GM12878 (cell line): ENCODE measurements around the gene CAMTA1. TPM values are rescaled to one million over a fixed set of nuclear protein-coding genes. Genes with fewer than 3 reads are reported as not detected.

Experiments
- ATAC-seq: fragments of 200-7000 bp; cut with Tn5 transposase; 3 replicates; pipeline ENCODE4 v1.9.1; 2020; ENCODE audit warnings: mild to moderate bottlenecking, moderate library complexity
- BruUV-seq: library from RNA; stranded (reverse); fragments of 400-500 nt; replicated peaks from 2 replicates; lab custom pipeline; 2021; lab: Mats Ljungman, UMichigan
- CTCF ChIA-PET: fragments of 300-600 bp; sonication (Branson Sonifier 250); formaldehyde crosslinking; extraction: SDS; loops from one replicate; lab custom pipeline; 2021; ENCODE audit warnings: inconsistent platforms; lab: Yijun Ruan, JAX
- POLR2A ChIA-PET: fragments of 350-600 bp; formaldehyde crosslinking; extraction: SDS; loops from one replicate; lab custom pipeline; 2021; ENCODE audit warnings: inconsistent platforms; lab: Charles Lee
- RAD21 ChIA-PET: fragments of 300-600 bp; sonication (Branson Sonifier 250); formaldehyde crosslinking; loops from one replicate; lab custom pipeline; 2023; ENCODE audit warnings: antibody characterized with exemption; ENCODE audit not compliant: unreplicated experiment; lab: Charles Lee
- SMC1A ChIA-PET: fragments of 300-600 bp; sonication (Branson Sonifier 250); formaldehyde crosslinking; loops from one replicate; lab custom pipeline; 2023; ENCODE audit not compliant: unreplicated experiment, uncharacterized antibody; lab: Charles Lee
- DNase-seq: peaks from one replicate; pipeline ENCODE4 v3.0.0-alpha.2; 2011; ENCODE audit warnings: low read depth, low spot score
- FAIRE-seq: peaks from 3 replicates; lab custom pipeline; 2011; peaks lifted over from hg19 to GRCh38; lab: Jason Lieb, UNC
- H2AFZ ChIP-seq: 2 replicates; pipeline ENCODE4 v1.6.0; 2011; ENCODE audit warnings: low read depth, low read length, control low read depth; ENCODE audit not compliant: control insufficient read depth
- H3K27ac ChIP-seq: 2 replicates; pipeline ENCODE4 v1.5.1; 2011; ENCODE audit warnings: control low read depth; ENCODE audit not compliant: control insufficient read depth, insufficient read depth
- H3K27me3 ChIP-seq, 2 experiments: replicated peaks in 1 of 2; 2 replicates each; pipeline versions ENCODE4 v1.6.0 to v1.6.1; 2011; ENCODE audit warnings: low read length in 1 of 2; ENCODE audit not compliant: control insufficient read depth in 2 of 2, insufficient read depth in 2 of 2
- H3K36me3 ChIP-seq, 2 experiments: 2 replicates each; pipeline ENCODE4 v1.5.1; 2011; ENCODE audit warnings: low read length in 1 of 2; ENCODE audit not compliant: control insufficient read depth in 2 of 2, insufficient read depth in 2 of 2
- H3K4me1 ChIP-seq: 2 replicates; pipeline ENCODE4 v1.6.1; 2011; ENCODE audit warnings: mild to moderate bottlenecking, low read length, moderate library complexity, mixed read lengths; ENCODE audit not compliant: control insufficient read depth, insufficient read depth
- H3K4me2 ChIP-seq: 2 replicates; pipeline ENCODE4 v1.6.0; 2011; ENCODE audit warnings: control low read depth; ENCODE audit not compliant: control insufficient read depth, insufficient read depth
- H3K4me3 ChIP-seq: fragments of 200-600 bp; sonication (generic); 2 replicates; pipeline ENCODE4 v1.5.1; 2016
- H3K79me2 ChIP-seq: 2 replicates; pipeline ENCODE4 v1.6.0; 2011; ENCODE audit warnings: low read length; ENCODE audit not compliant: control insufficient read depth, insufficient read depth
- H3K9ac ChIP-seq: 2 replicates; pipeline ENCODE4 v1.8.0; 2011; ENCODE audit warnings: low read length, control low read depth, mixed read lengths; ENCODE audit not compliant: control insufficient read depth, insufficient read depth
- H3K9me3 ChIP-seq: replicated peaks from 3 replicates; pipeline ENCODE4 v1.5.1; 2011; ENCODE audit warnings: mild to moderate bottlenecking, low read length; ENCODE audit not compliant: control insufficient read depth, insufficient read depth
- H4K20me1 ChIP-seq: 2 replicates; pipeline ENCODE4 v1.6.0; 2011; ENCODE audit not compliant: control insufficient read depth, insufficient read depth
- BCLAF1 ChIP-seq: fragments of 450-650 bp; IDR thresholded peaks from 2 replicates; pipeline ENCODE4 v1.6.1; 2017; ENCODE audit warnings: antibody characterized with exemption, mild to moderate bottlenecking, moderate library complexity
- EED ChIP-seq: sonication (generic); IDR thresholded peaks from 2 replicates; pipeline ENCODE4 v1.6.1; 2016; ENCODE audit warnings: antibody characterized with exemption, low read depth
- HDAC6 ChIP-seq: fragments of 200-600 bp; sonication (generic); IDR thresholded peaks from one replicate; pipeline ENCODE4 v1.8.0; 2017; ENCODE audit warnings: antibody characterized with exemption; ENCODE audit not compliant: unreplicated experiment
- JUND ChIP-seq: IDR thresholded peaks from 2 replicates; pipeline ENCODE4 v1.6.1; 2012; ENCODE audit warnings: low read depth, mild to moderate bottlenecking, low read length, improper control_type of control experiment, moderate library complexity
- PKNOX1 ChIP-seq: fragments of 450-650 bp; IDR thresholded peaks from 2 replicates; pipeline ENCODE4 v1.6.1; 2016; ENCODE audit warnings: mild to moderate bottlenecking
- POLR2AphosphoS5 ChIP-seq: IDR thresholded peaks from 2 replicates; pipeline ENCODE4 v1.6.1; 2011; ENCODE audit warnings: mild to moderate bottlenecking, low read length, inconsistent platforms
- SMAD1 ChIP-seq: fragments of 450-650 bp; IDR thresholded peaks from 2 replicates; pipeline ENCODE4 v1.6.1; 2018; ENCODE audit warnings: mild to moderate bottlenecking, low read depth; ENCODE audit not compliant: partially characterized antibody
- SMARCA5 ChIP-seq: fragments of 450-650 bp; IDR thresholded peaks from 2 replicates; pipeline ENCODE4 v1.6.1; 2017; ENCODE audit warnings: mild to moderate bottlenecking
- SREBF1 ChIP-seq: IDR thresholded peaks from 2 replicates; pipeline ENCODE4 v1.6.1; 2012; ENCODE audit warnings: mild to moderate bottlenecking, low read length
- SREBF2 ChIP-seq: IDR thresholded peaks from 2 replicates; pipeline ENCODE4 v1.6.1; 2012; ENCODE audit warnings: mild to moderate bottlenecking, low read length
- WRNIP1 ChIP-seq: IDR thresholded peaks from 2 replicates; pipeline ENCODE4 v1.6.1; 2011; ENCODE audit warnings: low read depth, low read length, improper control_type of control experiment, borderline replicate concordance
- YY1 ChIP-seq: IDR thresholded peaks from 2 replicates; pipeline ENCODE4 v1.6.1; 2011; ENCODE audit warnings: low read depth, mild to moderate bottlenecking, low read length
- WGBS: methylation state at CpG from one replicate; pipeline ENCODE4 v1.1.6; 2016; ENCODE audit warnings: low lambda C conversion rate; ENCODE audit not compliant: insufficient replicate concordance, insufficient coverage; ENCODE audit errors: missing lambda C conversion rate; 5-methylcytosine and 5-hydroxymethylcytosine counted together
- in situ Hi-C: fragments of 300-500 bp; cut with MboI; formaldehyde crosslinking; loops from 9 replicates; pipeline ENCODE4 v1.14.3; 2018; ENCODE audit warnings: mixed read lengths
- intact Hi-C: fragments of 100-400 bp; cut with micrococcal nuclease; formaldehyde crosslinking; loops from one replicate; pipeline ENCODE4 v1.14.2; 2022; ENCODE audit not compliant: unreplicated experiment
- polyA plus RNA-seq, 11 experiments: library from polyadenylated mRNA; depleted of rRNA in 4 of 11; unstranded in 6 of 11; stranded (reverse) in 5 of 11; fragments of >200 nt; fragmentation: Nextera tagmentation in 4 of 11; fragmentation: Illumina TruSeq in 1 of 11; extraction: Ambion mirVana in 4 of 11; extraction: Trizol in 1 of 11; gene quantifications; 1 replicate in 1 of 11; 2 replicates in 10 of 11; pipeline versions ENCODE4 v1.2.1 to v1.2.3, GENCODE V29; 2011 to 2016; ENCODE audit warnings: inconsistent platforms in 2 of 11, missing spikeins in 2 of 11, low read depth in 1 of 11
- total RNA-seq, 4 experiments: library from RNA; depleted of rRNA in 3 of 4; stranded (reverse); fragments of >200 nt in 3 of 4; fragmentation: Illumina TruSeq in 1 of 4; extraction: Trizol in 1 of 4; gene quantifications; 2 replicates each; pipeline versions ENCODE4 v1.2.1 to v1.2.3, GENCODE V29; 2013 to 2021

CAMTA1 gene
- total and polyA plus RNA-seq, 10 of the 15 experiments (the other 5 are each of a cell fraction or from before 2014, with no cell fraction given), result 37.7 to 148 (median 76.4) TPM

DNA sequence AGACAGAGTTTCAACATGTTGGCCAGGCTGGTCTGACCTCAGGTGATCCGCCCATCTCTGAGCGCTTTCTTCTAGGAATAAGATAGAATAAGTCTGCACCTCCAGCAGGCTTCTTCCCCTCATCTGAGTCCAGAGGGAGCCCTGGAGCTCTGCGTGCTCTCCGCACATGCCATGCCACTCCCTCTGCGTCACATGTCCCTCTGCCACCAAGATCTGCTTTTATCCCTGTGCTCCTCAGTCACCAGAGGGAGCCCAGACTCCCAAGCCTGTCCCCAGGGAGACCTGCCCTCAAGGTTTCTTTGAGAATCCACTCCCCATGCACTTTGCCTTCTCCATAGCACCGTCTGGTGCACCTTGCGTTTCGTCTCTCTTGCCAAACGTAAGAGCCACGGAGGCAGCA lies 213.0 kb downstream of the CAMTA1 start:
- Histone ChIP-seq H3K27me3 (no peaks in the 10 kb centered on the region; a peak in 2 of 4 replicates), H3K27ac (no peak overlapping the region), H2AFZ (no peak overlapping the region), H3K4me2 (no peak overlapping the region), H3K36me3 (no peaks in the 10 kb centered on the region), H3K79me2 (no peaks in the 10 kb centered on the region), H3K4me3 (no peak overlapping the region), H4K20me1 (no peaks in the 10 kb centered on the region), H3K4me1 (no peaks in the 10 kb centered on the region), H3K9me3 (no peaks in the 10 kb centered on the region; the same call in 2 of the 3 replicates), H3K9ac (no peak overlapping the region)
- DNase-seq (no peak), ATAC-seq (no peak), FAIRE-seq (no peak)
- 57% methylated on average over 10 of the region's 10 CpGs for WGBS
- ChIA-PET SMC1A (no interaction called here), RAD21 (no interaction called here), CTCF (no interaction called here), POLR2A (no interaction called here)
- no TSS peak for BruUV-seq
- TF ChIP-seq YY1 (no peak), HDAC6 (no peak), POLR2AphosphoS5 (no peak), SMAD1 (no peak), JUND (no peak), SREBF2 (no peak), SREBF1 (no peak), SMARCA5 (no peak), EED (no peak), BCLAF1 (no peak), PKNOX1 (no peak), WRNIP1 (no peak)
- intact Hi-C loops (no loop called here), in situ Hi-C loops (no loop called here)
